Measurements from ENCODE around the gene ZNF621. TPM values are rescaled to one million over a fixed set of nuclear protein-coding genes. Genes with fewer than 3 reads are reported as not detected.

The ZNF621 gene
- polyA plus RNA-seq, 3 donors: 21.1 to 35.5 (median 31.0) TPM

Other genes starting within 250 kb of the ZNF621 start
- 100 to 1,000 TPM; 104 to 116 (median 114) TPM for gene EIF1B, start 215.3 kb upstream of the ZNF621 start, polyA plus RNA-seq (ENCODE audit: insufficient read length in 3 of 3)
- 1 to 10 TPM; 1.8 to 2.0 (median 1.9) TPM for gene ENTPD3, start 137.8 kb upstream of the ZNF621 start, polyA plus RNA-seq (ENCODE audit: insufficient read length in 3 of 3)
- 1,000 to 10,000 TPM; 1,408 to 1,850 (median 1,560) TPM for gene RPL14, start 67.6 kb upstream of the ZNF621 start, polyA plus RNA-seq (ENCODE audit: insufficient read length in 3 of 3)
- 1 to 10 TPM; 5.9 to 8.5 (median 7.6) TPM for gene ZNF619, start 47.8 kb upstream of the ZNF621 start, polyA plus RNA-seq (ENCODE audit: insufficient read length in 3 of 3)
- gene ZNF620, start 18.9 kb upstream of the ZNF621 start, polyA plus RNA-seq (ENCODE audit: insufficient read length in 3 of 3): 10 to 100 TPM in 2 of 3 donors, 1 to 10 TPM in 1; 9.2 to 11.9 (median 10.6) TPM

All from renal pelvis (tissue), 3 donors.